Measurements from ENCODE around the gene PDCD4. TPM values are rescaled to one million over a fixed set of nuclear protein-coding genes. Genes with fewer than 3 reads are reported as not detected.
A peak's percentile ranks its signal among the peaks of the same experiment; 100 is the strongest.
"Not testable (repeated sequence)": the region's sequence is repeated elsewhere in the genome, so short reads cannot be mapped to it uniquely, and the experiment has no call there.

The PDCD4 gene
- total RNA-seq, 1 experiment from 2014 or later, result 18.5 TPM

- no peak for DNase-seq (ENCODE audit: low spot score)
Measured at GRCh38 chr10:110881905-110882304, 10.2 kb downstream of the PDCD4 start.

GRCh38 chr10:110883924-110884323, 12.2 kb downstream of the PDCD4 start:
- no peak for DNase-seq (ENCODE audit: low spot score)

GRCh38 chr10:110885932-110886674, 14.4 kb downstream of the PDCD4 start:
- no peak for DNase-seq (ENCODE audit: low spot score)

- no peak for DNase-seq (ENCODE audit: low spot score)
Measured at GRCh38 chr10:110887560-110887959, 15.8 kb downstream of the PDCD4 start.

- no peak for DNase-seq (ENCODE audit: low spot score)
Measured at GRCh38 chr10:110892602-110893288, 21.0 kb downstream of the PDCD4 start.

- DNase-seq (ENCODE audit: low spot score), result peak; percentile 72
Measured at GRCh38 chr10:110893559-110894179, 21.9 kb downstream of the PDCD4 start.

GRCh38 chr10:110897184-110897583, 25.5 kb downstream of the PDCD4 start:
- no peak for DNase-seq (ENCODE audit: low spot score)

GRCh38 chr10:110898391-110898790, 26.7 kb downstream of the PDCD4 start:
- no peak for DNase-seq (ENCODE audit: low spot score)

GRCh38 chr10:110900983-110901382, 29.3 kb downstream of the PDCD4 start:
- no peak for DNase-seq (ENCODE audit: low spot score)

GRCh38 chr10:110901954-110902819, 30.5 kb downstream of the PDCD4 start:
- no peak for DNase-seq (ENCODE audit: low spot score)

GRCh38 chr10:110903280-110904278, 31.9 kb downstream of the PDCD4 start:
- DNase-seq (ENCODE audit: low spot score), result no peak

- DNase-seq (ENCODE audit: low spot score), result no peak
Measured at GRCh38 chr10:110910138-110910537, 38.4 kb downstream of the PDCD4 start.

GRCh38 chr10:110912374-110912773, 40.6 kb downstream of the PDCD4 start:
- DNase-seq (ENCODE audit: low spot score), result no peak

GRCh38 chr10:110914431-110914830, 42.7 kb downstream of the PDCD4 start:
- no peak for DNase-seq (ENCODE audit: low spot score)

- no peak for DNase-seq (ENCODE audit: low spot score)
Measured at GRCh38 chr10:110915035-110915434, 43.3 kb downstream of the PDCD4 start.

GRCh38 chr10:110915600-110915999, 43.9 kb downstream of the PDCD4 start:
- not testable (repeated sequence) for DNase-seq (ENCODE audit: low spot score)

- DNase-seq (ENCODE audit: low spot score), result no peak
Measured at GRCh38 chr10:110916554-110917346, 45.0 kb downstream of the PDCD4 start.

- peak; percentile 95 for DNase-seq (ENCODE audit: low spot score)
Measured at GRCh38 chr10:110918269-110918642, 46.5 kb downstream of the PDCD4 start.

GRCh38 chr10:110918643-110919348, 47.1 kb downstream of the PDCD4 start, which contains the start of gene BBIP1:
TSS of gene BBIP1 (minus strand) at chr10:110919180. CDS start at chr10:110918157, 1,023 bp downstream.
- peak; percentile 99 for DNase-seq (ENCODE audit: low spot score)
